Measurements from ENCODE around the gene TRIM65.
A peak's percentile ranks its signal among the peaks of the same experiment; 100 is the strongest.
"Not testable (repeated sequence)": the region's sequence is repeated elsewhere in the genome, so short reads cannot be mapped to it uniquely, and the experiment has no call there.

The TRIM65 gene

GRCh38 chr17:75854101-75854748, 42.5 kb downstream of the TRIM65 start:
- no peak for DNase-seq (ENCODE audit: low read depth in 1 of 2, low spot score in 1 of 2)

- no peak for DNase-seq (ENCODE audit: low read depth in 1 of 2, low spot score in 1 of 2)
These were observed 43.3 kb downstream of the TRIM65 start for GRCh38 chr17:75853433-75853832.

GRCh38 chr17:75851693-75851991, 45.1 kb downstream of the TRIM65 start:
- DNase-seq (ENCODE audit: low read depth in 1 of 2, low spot score in 1 of 2): not testable (repeated sequence)

- DNase-seq (ENCODE audit: low read depth in 1 of 2, low spot score in 1 of 2): no peak
These were observed 45.6 kb downstream of the TRIM65 start for GRCh38 chr17:75850928-75851692.

- DNase-seq (ENCODE audit: low read depth in 1 of 2, low spot score in 1 of 2): no peak
These were observed 47.0 kb downstream of the TRIM65 start for GRCh38 chr17:75849724-75850123.

- DNase-seq (ENCODE audit: low read depth in 1 of 2, low spot score in 1 of 2): no peak
These were observed 47.5 kb downstream of the TRIM65 start for GRCh38 chr17:75849279-75849646.

GRCh38 chr17:75848523-75849278, 48.0 kb downstream of the TRIM65 start:
- peak; percentile 50 to 73 for DNase-seq (ENCODE audit: low read depth in 1 of 2, low spot score in 1 of 2)

GRCh38 chr17:75847614-75848522, 48.9 kb downstream of the TRIM65 start:
- no peak for DNase-seq (ENCODE audit: low read depth in 1 of 2, low spot score in 1 of 2)

GRCh38 chr17:75846692-75847613, 49.8 kb downstream of the TRIM65 start:
- no peak for DNase-seq (ENCODE audit: low read depth in 1 of 2, low spot score in 1 of 2)

- DNase-seq (ENCODE audit: low read depth in 1 of 2, low spot score in 1 of 2): no peak
These were observed 50.6 kb downstream of the TRIM65 start for GRCh38 chr17:75845933-75846691.

- DNase-seq (ENCODE audit: low read depth in 1 of 2, low spot score in 1 of 2): peak in 1 of 2 donors; percentile 52
These were observed 51.6 kb downstream of the TRIM65 start for GRCh38 chr17:75845058-75845711.

GRCh38 chr17:75844530-75845057, 52.2 kb downstream of the TRIM65 start:
- no peak for DNase-seq (ENCODE audit: low read depth in 1 of 2, low spot score in 1 of 2)

- DNase-seq (ENCODE audit: low read depth in 1 of 2, low spot score in 1 of 2): peak in 1 of 2 donors; percentile 44
These were observed 52.9 kb downstream of the TRIM65 start, which contains the start of gene UNC13D for GRCh38 chr17:75843577-75844529. TSS of gene UNC13D (minus strand) at chr17:75844404. CDS start at chr17:75844337, 67 bp downstream.

GRCh38 chr17:75842963-75843576, 53.7 kb downstream of the TRIM65 start:
- DNase-seq (ENCODE audit: low read depth in 1 of 2, low spot score in 1 of 2): no peak

GRCh38 chr17:75842411-75842810, 54.3 kb downstream of the TRIM65 start:
- no peak for DNase-seq (ENCODE audit: low read depth in 1 of 2, low spot score in 1 of 2)

- DNase-seq (ENCODE audit: low read depth in 1 of 2, low spot score in 1 of 2): no peak
These were observed 56.0 kb downstream of the TRIM65 start for GRCh38 chr17:75840799-75841164.

Data from stimulated activated CD4-positive, alpha-beta T cell treated with anti-CD3 and anti-CD28 coated beads, Interleukin-15, amount 100 ng/mL, for 1 hour (primary cell).